ENCODE data around the gene SYNRG.
"Not testable (repeated sequence)": the region's sequence is repeated elsewhere in the genome, so short reads cannot be mapped to it uniquely, and the experiment has no call there.

DNA sequence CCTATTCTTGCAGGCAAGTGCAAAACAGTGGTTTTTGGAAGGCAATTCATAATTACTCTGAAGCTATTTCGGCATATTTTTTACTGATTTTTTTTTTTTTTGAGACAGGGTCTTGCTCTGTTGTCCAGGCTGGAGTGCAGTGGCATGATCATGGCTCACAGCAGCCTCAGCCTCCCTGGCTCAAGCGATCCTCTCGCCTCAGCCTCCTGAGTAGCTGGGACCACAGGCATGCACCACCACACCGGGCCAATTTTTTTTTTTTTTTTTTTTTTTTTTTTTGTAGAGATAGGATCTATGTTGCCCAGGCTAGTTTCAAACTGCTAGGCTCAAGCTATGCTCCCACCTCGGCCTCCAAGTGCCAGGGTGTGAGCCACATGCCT, 813 bp upstream of the SYNRG start:
- TF ChIP-seq, protein P1, sequence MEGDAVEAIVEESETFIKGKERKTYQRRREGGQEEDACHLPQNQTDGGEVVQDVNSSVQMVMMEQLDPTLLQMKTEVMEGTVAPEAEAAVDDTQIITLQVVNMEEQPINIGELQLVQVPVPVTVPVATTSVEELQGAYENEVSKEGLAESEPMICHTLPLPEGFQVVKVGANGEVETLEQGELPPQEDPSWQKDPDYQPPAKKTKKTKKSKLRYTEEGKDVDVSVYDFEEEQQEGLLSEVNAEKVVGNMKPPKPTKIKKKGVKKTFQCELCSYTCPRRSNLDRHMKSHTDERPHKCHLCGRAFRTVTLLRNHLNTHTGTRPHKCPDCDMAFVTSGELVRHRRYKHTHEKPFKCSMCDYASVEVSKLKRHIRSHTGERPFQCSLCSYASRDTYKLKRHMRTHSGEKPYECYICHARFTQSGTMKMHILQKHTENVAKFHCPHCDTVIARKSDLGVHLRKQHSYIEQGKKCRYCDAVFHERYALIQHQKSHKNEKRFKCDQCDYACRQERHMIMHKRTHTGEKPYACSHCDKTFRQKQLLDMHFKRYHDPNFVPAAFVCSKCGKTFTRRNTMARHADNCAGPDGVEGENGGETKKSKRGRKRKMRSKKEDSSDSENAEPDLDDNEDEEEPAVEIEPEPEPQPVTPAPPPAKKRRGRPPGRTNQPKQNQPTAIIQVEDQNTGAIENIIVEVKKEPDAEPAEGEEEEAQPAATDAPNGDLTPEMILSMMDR (IDR thresholded peaks at IDR 0.05; ENCODE audit: low read length): not testable (repeated sequence)
- TF ChIP-seq EZH2 (IDR thresholded peaks at IDR 0.05; ENCODE audit: borderline replicate concordance, low read length): not testable (repeated sequence)

Data from OCI-LY1 (cell line).